Thyroid gland (tissue), 4 donors: Measurements from ENCODE around the gene HMX2. TPM values are rescaled to one million over a fixed set of nuclear protein-coding genes. Genes with fewer than 3 reads are reported as not detected.

Source experiments
- DNase-seq, 2 donors: peaks; one replicate each; pipeline ENCODE4 v3.0.0-alpha.2; 2019
- H3K27ac ChIP-seq, 3 donors: fragments of 200-600 bp; sonication (generic); 1 replicate in 2 of 3; 2 replicates in 1 of 3; pipeline ENCODE4 v1.5.1; 2016 to 2019; ENCODE audit warnings: mild to moderate bottlenecking in 1 of 3, moderate library complexity in 1 of 3
- H3K27me3 ChIP-seq: fragments of 200-600 bp; sonication (generic); one replicate; pipeline ENCODE4 v1.5.1; 2019
- H3K36me3 ChIP-seq, 2 donors: fragments of 200-600 bp; sonication (generic); one replicate each; pipeline ENCODE4 v1.5.1; 2016 to 2019
- H3K4me1 ChIP-seq, 2 donors: fragments of 200-600 bp; sonication (generic); one replicate each; pipeline ENCODE4 v1.5.1; 2017 to 2019
- H3K4me3 ChIP-seq, 3 donors: fragments of 200-600 bp; sonication (generic); replicated peaks in 1 of 3; 1 replicate in 2 of 3; 2 replicates in 1 of 3; pipeline ENCODE4 v1.5.1; 2016; ENCODE audit warnings: mild to moderate bottlenecking in 1 of 3
- H3K9me3 ChIP-seq: fragments of 200-600 bp; sonication (generic); one replicate; pipeline ENCODE4 v1.5.1; 2017
- CTCF ChIP-seq, 6 experiments: fragments of 200-600 bp in 3 of 6; fragments of 450-650 bp in 3 of 6; sonication (generic) in 3 of 6; IDR thresholded peaks; one replicate each; pipeline ENCODE4 v1.5.1; 2016 to 2019; ENCODE audit warnings: antibody characterized with exemption in 6 of 6, mild to moderate bottlenecking in 2 of 6, inconsistent platforms in 1 of 6, moderate library complexity in 1 of 6
- POLR2A ChIP-seq, 2 donors: fragments of 450-650 bp; IDR thresholded peaks; one replicate each; pipeline ENCODE4 v1.6.1; 2017; ENCODE audit warnings: antibody characterized with exemption in 2 of 2, mild to moderate bottlenecking in 2 of 2, moderate library complexity in 1 of 2
- WGBS, 2 donors: methylation state at CpG; one replicate each; pipeline ENCODE4 v1.1.5; 2017; 5-methylcytosine and 5-hydroxymethylcytosine counted together
- intact Hi-C: fragments of 100-400 bp; cut with DNase I; formaldehyde crosslinking; loops from one replicate; pipeline ENCODE4 v1.15.1; 2023
- total RNA-seq, 4 donors: library from RNA; depleted of rRNA; stranded (reverse); fragments of >200 nt; gene quantifications; one replicate each; pipeline ENCODE4 v1.2.3, GENCODE V29; 2016

Gene HMX2
- not detected for total RNA-seq

GRCh38 chr10:123147635-123148413 is at the start of gene HMX2:
Gene HMX2 (plus strand): TSS chr10:123148136. CDS start chr10:123148379, 243 bp downstream.
- Histone ChIP-seq H3K9me3 (no peaks in the 10 kb centered on the region), H3K27ac (no peak within 1 kb of the TSS), H3K4me3 (no peak within 1 kb of the TSS), H3K4me1 (peaks cover 6 to 42% of the 10 kb centered on the region in 2 donors), H3K36me3 (no peaks in the 10 kb centered on the region), H3K27me3 (peaks cover 65% of the 10 kb centered on the region)
- 3 to 5% methylated on average over 6 to 14 of the region's 64 CpGs for WGBS, 2 donors
- DNase-seq = no peak
- intact Hi-C loops = no loop called here
- TF ChIP-seq CTCF (IDR thresholded peaks at IDR 0.05) (no peak), POLR2A (IDR thresholded peaks at IDR 0.05) (no peak)

- H3K9me3 ChIP-seq = no peaks in the 10 kb centered on the region
- WGBS, 2 donors = 73 to 75% methylated on average over 7 of the region's 7 CpGs
Measured at GRCh38 chr10:123100030-123100762, 47.7 kb upstream of the HMX2 start.

GRCh38 chr10:123101872-123102271 is 46.1 kb upstream of the HMX2 start:
- DNase-seq = no peak
- Histone ChIP-seq H3K9me3 (no peaks in the 10 kb centered on the region), H3K27me3 (no peaks in the 10 kb centered on the region), H3K4me3 (no peak overlapping the region), H3K27ac (no peak overlapping the region), H3K36me3 (no peaks in the 10 kb centered on the region), H3K4me1 (no peaks in the 10 kb centered on the region)
- WGBS, 2 donors = 63% methylated on average over 6 to 9 of the region's 9 CpGs
- intact Hi-C loops = no loop called here
- TF ChIP-seq CTCF (IDR thresholded peaks at IDR 0.05) (no peak), POLR2A (IDR thresholded peaks at IDR 0.05) (no peak)

More at GRCh38 chr10:123100030-123100762, 47.7 kb upstream of the HMX2 start:
- TF ChIP-seq CTCF (IDR thresholded peaks at IDR 0.05) (no peak), POLR2A (IDR thresholded peaks at IDR 0.05) (no peak)
- DNase-seq = no peak
- H3K27ac ChIP-seq = no peak overlapping the region
- H3K4me1 ChIP-seq = no peaks in the 10 kb centered on the region
- H3K4me3 ChIP-seq = no peak overlapping the region
- H3K27me3 ChIP-seq = no peaks in the 10 kb centered on the region
- no peaks in the 10 kb centered on the region for H3K36me3 ChIP-seq
- intact Hi-C loops = no loop called here

GRCh38 chr10:123102673-123103072 is 45.3 kb upstream of the HMX2 start:
- WGBS, 2 donors = 65 to 80% methylated on average over 1 to 2 of the region's 2 CpGs
- H3K4me1 ChIP-seq = no peaks in the 10 kb centered on the region
- TF ChIP-seq CTCF (IDR thresholded peaks at IDR 0.05) = no peak
- TF ChIP-seq POLR2A (IDR thresholded peaks at IDR 0.05) = no peak
- intact Hi-C loops = no loop called here
- DNase-seq = no peak
- H3K27me3 ChIP-seq = no peaks in the 10 kb centered on the region
- no peak overlapping the region for H3K27ac ChIP-seq
- no peaks in the 10 kb centered on the region for H3K9me3 ChIP-seq
- no peak overlapping the region for H3K4me3 ChIP-seq
- no peaks in the 10 kb centered on the region for H3K36me3 ChIP-seq

GRCh38 chr10:123103944-123104343 is 44.0 kb upstream of the HMX2 start:
- H3K36me3 ChIP-seq = no peaks in the 10 kb centered on the region
- TF ChIP-seq POLR2A (IDR thresholded peaks at IDR 0.05) = no peak
- no peak for TF ChIP-seq CTCF (IDR thresholded peaks at IDR 0.05)
- H3K4me1 ChIP-seq = no peaks in the 10 kb centered on the region
- 85 to 90% methylated on average over 9 of the region's 9 CpGs for WGBS, 2 donors
- no peaks in the 10 kb centered on the region for H3K27me3 ChIP-seq
- H3K4me3 ChIP-seq = no peak overlapping the region
- no peaks in the 10 kb centered on the region for H3K9me3 ChIP-seq
- intact Hi-C loops = no loop called here
- DNase-seq = no peak
- H3K27ac ChIP-seq = no peak overlapping the region
